Right cardiac atrium (tissue), 5 donors: Measurements from ENCODE around the gene POMP. TPM values are rescaled to one million over a fixed set of nuclear protein-coding genes. Genes with fewer than 3 reads are reported as not detected.
A peak's percentile ranks its signal among the peaks of the same experiment; 100 is the strongest.

Experiments
- ATAC-seq, 2 donors: fragments of 200-7000 bp; cut with Tn5 transposase; one replicate each; pipeline versions ENCODE4 v1.8.0 to v1.9.1; 2020; ENCODE audit warnings: moderate library complexity in 2 of 2, mild to moderate bottlenecking in 1 of 2
- DNase-seq, 3 donors: peaks; one replicate each; pipeline ENCODE4 v3.0.0-alpha.2; 2020
- H3K27ac ChIP-seq: one replicate; pipeline ENCODE4 v1.5.1; 2013; ENCODE audit warnings: mild to moderate bottlenecking, low read length, control low read depth, moderate library complexity
- H3K27me3 ChIP-seq: one replicate; pipeline ENCODE4 v1.6.1; 2013; ENCODE audit not compliant: control insufficient read depth, insufficient read depth
- H3K4me1 ChIP-seq: one replicate; pipeline ENCODE4 v1.6.1; 2013; ENCODE audit warnings: low read length; ENCODE audit not compliant: control insufficient read depth, insufficient read depth
- H3K4me3 ChIP-seq: one replicate; pipeline ENCODE4 v1.5.1; 2013; ENCODE audit warnings: low read length, control low read depth
- H3K9me3 ChIP-seq: one replicate; pipeline ENCODE4 v1.6.1; 2013; ENCODE audit warnings: low read length; ENCODE audit not compliant: control insufficient read depth
- WGBS: extraction: QIAGEN DNeasy Blood & Tissue Kit; methylation state at CpG from one replicate; pipeline ENCODE4 v1.1.7; 2013; 5-methylcytosine and 5-hydroxymethylcytosine counted together
- intact Hi-C, 4 donors: fragments of 100-400 bp; cut with DNase I; formaldehyde crosslinking; loops; one replicate each; pipeline versions ENCODE4 v1.11.0 to v1.14.0; 2022 to 2023
- polyA plus RNA-seq: library from polyadenylated mRNA; stranded (reverse); fragments of 200-250 nt; gene quantifications from one replicate; pipeline ENCODE4 v1.2.3, GENCODE V29; 2013
- total RNA-seq, 4 donors: library from RNA; stranded (reverse); fragmentation: NEBNext Ultra II Directional; extraction: Animal tissue kit (Norgen Biotek cat#: 25700); gene quantifications; one replicate each; pipeline ENCODE4 v1.2.1, GENCODE V29; 2021
- donor health status: healthy with polysubstance abuse.
- donor health status: DM: no; HTN: yes; CAD: no.
- donor health status: DM: no; HTN: no; CAD: no.
- donor health status: DM: no; HTN: yes; CAD: no; lungs with severe emphysema.
- donor health status: DM: yes; HTN: yes; CAD: no.

Gene POMP
- total and polyA plus RNA-seq, 5 donors: 75.3 to 147 (median 96.9) TPM

GRCh38 chr13:28719227-28720055 is 60.5 kb downstream of the POMP start:
- Histone ChIP-seq H3K4me3 (peak overlapping the region; percentile 46), H3K27ac (peak overlapping the region; percentile 77), H3K27me3 (no peaks in the 10 kb centered on the region), H3K4me1 (peaks cover 2% of the 10 kb centered on the region), H3K9me3 (no peaks in the 10 kb centered on the region)
- no peak for ATAC-seq
- 31% methylated on average over 15 of the region's 15 CpGs for WGBS
- intact Hi-C loops: no loop called here
- DNase-seq: no peak

GRCh38 chr13:28723806-28724205 is 64.9 kb downstream of the POMP start:
- H3K9me3 ChIP-seq: no peaks in the 10 kb centered on the region
- no peaks in the 10 kb centered on the region for H3K4me1 ChIP-seq
- DNase-seq: peak in 1 of 3 donors; percentile 52
- intact Hi-C loops: no loop called here
- 95% methylated on average over 22 of the region's 22 CpGs for WGBS
- ATAC-seq: no peak
- no peak overlapping the region for H3K27ac ChIP-seq
- no peak overlapping the region for H3K4me3 ChIP-seq
- no peaks in the 10 kb centered on the region for H3K27me3 ChIP-seq

- ATAC-seq: no peak
- intact Hi-C loops: no loop called here
- Histone ChIP-seq H3K4me3 (no peak overlapping the region), H3K9me3 (no peaks in the 10 kb centered on the region), H3K4me1 (no peaks in the 10 kb centered on the region), H3K27ac (no peak overlapping the region), H3K27me3 (no peaks in the 10 kb centered on the region)
- WGBS: 78% methylated on average over 3 of the region's 3 CpGs
- no peak for DNase-seq
Observed at GRCh38 chr13:28725046-28725610, 66.2 kb downstream of the POMP start.

Other genes starting within 250 kb of the POMP start
- 10 to 100 TPM; 31.0 to 53.4 (median 43.0) TPM for gene FLT1, start 164.0 kb upstream of the POMP start, total RNA-seq
- gene FLT1, start 164.0 kb upstream of the POMP start, polyA plus RNA-seq: 24.9 TPM
- 10 to 100 TPM; 14.1 to 22.2 (median 20.5) TPM for gene SLC46A3, start 59.8 kb downstream of the POMP start, total RNA-seq
- 16.5 TPM for gene SLC46A3, start 59.8 kb downstream of the POMP start, polyA plus RNA-seq
- 100 to 1,000 TPM in 1 of 4 donors, 10 to 100 TPM in 3; 25.9 to 139 (median 86.7) TPM for gene MTUS2, start 161.2 kb downstream of the POMP start, total RNA-seq
- gene MTUS2, start 161.2 kb downstream of the POMP start, polyA plus RNA-seq: 40.2 TPM